Parathyroid adenoma (tissue), 2 donors: ENCODE measurements around the gene HOXB3.

Experiments used
- H2AFZ ChIP-seq: fragments of 300-600 bp; sonication (generic); one replicate; pipeline ENCODE4 v1.7.0; 2017; ENCODE audit warnings: antibody characterized with exemption, mild to moderate bottlenecking
- H3K27ac ChIP-seq: fragments of 300-600 bp; sonication (generic); one replicate; pipeline ENCODE4 v1.7.0; 2017
- H3K27me3 ChIP-seq: fragments of 300-600 bp; sonication (generic); one replicate; pipeline ENCODE4 v1.7.0; 2017; ENCODE audit warnings: low read length; ENCODE audit not compliant: control insufficient read depth, insufficient read depth
- H3K36me3 ChIP-seq: fragments of 300-600 bp; sonication (generic); one replicate; pipeline ENCODE4 v1.7.0; 2017; ENCODE audit warnings: low read length; ENCODE audit not compliant: control insufficient read depth, insufficient read depth
- H3K4me1 ChIP-seq: fragments of 300-600 bp; sonication (generic); one replicate; pipeline ENCODE4 v1.7.0; 2017; ENCODE audit warnings: control low read depth
- H3K4me2 ChIP-seq: fragments of 300-600 bp; sonication (generic); one replicate; pipeline ENCODE4 v1.7.0; 2017; ENCODE audit warnings: low read length
- H3K4me3 ChIP-seq: fragments of 300-600 bp; sonication (generic); one replicate; pipeline ENCODE4 v1.7.0; 2017; ENCODE audit warnings: low read depth, low read length
- H3K79me2 ChIP-seq: fragments of 300-600 bp; sonication (generic); one replicate; pipeline ENCODE4 v1.7.0; 2017; ENCODE audit warnings: control low read depth
- H3K9ac ChIP-seq: fragments of 300-600 bp; sonication (generic); one replicate; pipeline ENCODE4 v1.7.0; 2017; ENCODE audit warnings: mild to moderate bottlenecking
- H3K9me3 ChIP-seq: fragments of 300-600 bp; sonication (generic); one replicate; pipeline ENCODE4 v1.7.0; 2017; ENCODE audit warnings: low read length; ENCODE audit not compliant: control insufficient read depth
- CTCF ChIP-seq: fragments of 300-600 bp; sonication (generic); IDR thresholded peaks from one replicate; pipeline ENCODE4 v1.7.0; 2017; ENCODE audit warnings: antibody characterized with exemption, mild to moderate bottlenecking
- donor health status: primary hyperparathyroidism.

HOXB3 gene

GRCh38 chr17:48617471-48618255 lies 27.6 kb upstream of the HOXB3 start:
- Histone ChIP-seq H3K79me2 (no peaks in the 10 kb centered on the region), H3K27ac (no peak overlapping the region), H3K4me3 (no peak overlapping the region), H3K4me2 (no peak overlapping the region), H3K27me3 (peaks cover 28% of the 10 kb centered on the region), H3K36me3 (no peaks in the 10 kb centered on the region), H3K9ac (no peak overlapping the region), H3K4me1 (no peaks in the 10 kb centered on the region), H3K9me3 (no peaks in the 10 kb centered on the region), H2AFZ (no peak overlapping the region)
- no peak for TF ChIP-seq CTCF

DNA sequence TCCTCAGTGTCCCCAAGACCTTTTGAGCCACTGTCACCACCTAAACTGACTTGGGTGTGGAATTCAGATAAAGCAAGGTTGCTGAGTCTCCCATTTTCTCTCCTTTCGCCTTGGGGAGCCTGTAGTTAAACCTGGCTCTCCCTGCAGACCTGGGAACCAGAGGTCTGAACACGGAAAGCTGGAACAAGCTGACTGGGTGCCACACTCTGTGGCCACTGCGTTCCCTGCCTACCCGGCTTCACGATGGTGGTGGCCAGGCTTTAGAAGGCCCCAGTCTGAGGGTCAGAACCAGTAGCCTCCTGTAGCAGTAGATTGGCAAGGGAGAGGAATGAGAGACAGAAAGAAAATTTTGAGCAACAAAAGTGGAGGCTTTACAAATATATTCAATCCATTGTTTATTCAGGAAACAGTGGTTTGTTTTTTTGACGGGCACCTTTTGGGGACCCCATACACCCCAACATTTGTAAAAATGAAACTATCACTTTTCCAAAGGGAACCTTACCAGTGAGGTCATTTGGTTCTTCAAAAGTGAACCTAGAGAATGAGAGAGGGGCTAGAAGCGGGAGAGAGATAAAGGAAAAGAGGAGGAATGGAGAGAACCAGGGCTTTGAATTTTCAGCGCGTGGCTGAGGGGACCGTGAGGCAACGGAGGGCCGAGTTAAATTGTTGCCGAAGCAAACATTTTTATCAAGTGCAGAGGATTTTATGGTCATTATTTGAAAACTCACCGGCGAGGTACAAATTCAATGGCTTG lies 26.9 kb upstream of the HOXB3 start:
- H2AFZ ChIP-seq: no peak overlapping the region
- H3K27me3 ChIP-seq: peaks cover 27% of the 10 kb centered on the region
- no peak overlapping the region for H3K4me3 ChIP-seq
- H3K27ac ChIP-seq: no peak overlapping the region
- no peaks in the 10 kb centered on the region for H3K4me1 ChIP-seq
- no peaks in the 10 kb centered on the region for H3K79me2 ChIP-seq
- H3K9ac ChIP-seq: no peak overlapping the region
- no peak overlapping the region for H3K4me2 ChIP-seq
- H3K9me3 ChIP-seq: no peaks in the 10 kb centered on the region
- no peaks in the 10 kb centered on the region for H3K36me3 ChIP-seq
- no peak for TF ChIP-seq CTCF

GRCh38 chr17:48615963-48616716 lies 26.1 kb upstream of the HOXB3 start:
- no peak for TF ChIP-seq CTCF
- H3K27me3 ChIP-seq: peaks cover 27% of the 10 kb centered on the region

GRCh38 chr17:48615047-48615962 lies 25.3 kb upstream of the HOXB3 start, which contains the start of gene HOXB8:
Gene HOXB8, minus strand, starts transcription at chr17:48615292. Its CDS starts 588 bp downstream, at chr17:48614704.
- Histone ChIP-seq H3K4me2 (no peak within 1 kb of the TSS), H3K27ac (no peak within 1 kb of the TSS), H3K4me1 (no peaks in the 10 kb centered on the region), H2AFZ (no peak within 1 kb of the TSS), H3K4me3 (no peak within 1 kb of the TSS), H3K79me2 (no peaks in the 10 kb centered on the region), H3K9ac (no peak within 1 kb of the TSS), H3K9me3 (no peaks in the 10 kb centered on the region), H3K36me3 (no peaks in the 10 kb centered on the region), H3K27me3 (peaks cover 23% of the 10 kb centered on the region)
- no peak for TF ChIP-seq CTCF

More at GRCh38 chr17:48615963-48616716, 26.1 kb upstream of the HOXB3 start:
- no peak overlapping the region for H2AFZ ChIP-seq
- H3K9me3 ChIP-seq: no peaks in the 10 kb centered on the region
- H3K79me2 ChIP-seq: no peaks in the 10 kb centered on the region
- H3K9ac ChIP-seq: no peak overlapping the region
- no peak overlapping the region for H3K4me2 ChIP-seq
- no peaks in the 10 kb centered on the region for H3K36me3 ChIP-seq
- no peaks in the 10 kb centered on the region for H3K4me1 ChIP-seq
- no peak overlapping the region for H3K27ac ChIP-seq
- H3K4me3 ChIP-seq: no peak overlapping the region
